Psoas muscle (tissue), 8 donors: Measurements from ENCODE around the gene TMC6. TPM values are rescaled to one million over a fixed set of nuclear protein-coding genes. Genes with fewer than 3 reads are reported as not detected.

Experiments used
- ATAC-seq, 4 donors: fragments of 200-7000 bp; cut with Tn5 transposase; one replicate each; pipeline ENCODE4 v1.9.1; 2020; ENCODE audit warnings: moderate library complexity in 3 of 4, mild to moderate bottlenecking in 2 of 4
- DNase-seq, 2 donors: peaks; one replicate each; pipeline ENCODE4 v3.0.0-alpha.2; 2020
- H3K27ac ChIP-seq: fragments of 200-600 bp; one replicate; pipeline ENCODE4 v1.8.0; 2022
- H3K27me3 ChIP-seq, 3 donors: fragments of 200-600 bp in 1 of 3; one replicate each; pipeline versions ENCODE4 v1.6.1 to v1.8.0; 2013 to 2022; ENCODE audit warnings: low read length in 2 of 3, mild to moderate bottlenecking in 2 of 3, moderate library complexity in 1 of 3; ENCODE audit not compliant: insufficient read depth in 3 of 3
- H3K36me3 ChIP-seq, 2 donors: fragments of 200-600 bp in 1 of 2; one replicate each; pipeline versions ENCODE4 v1.6.1 to v1.8.0; 2013 to 2022; ENCODE audit warnings: low read depth in 1 of 2, mild to moderate bottlenecking in 1 of 2, moderate library complexity in 1 of 2; ENCODE audit not compliant: insufficient read depth in 1 of 2
- H3K4me1 ChIP-seq: fragments of 200-600 bp; one replicate; pipeline ENCODE4 v1.8.0; 2022
- H3K4me3 ChIP-seq: fragments of 200-600 bp; one replicate; pipeline ENCODE4 v1.8.0; 2022; ENCODE audit warnings: mild to moderate bottlenecking
- H3K9me3 ChIP-seq: fragments of 200-600 bp; one replicate; pipeline ENCODE4 v1.8.0; 2022
- WGBS, 3 donors: extraction: QIAGEN DNeasy Blood & Tissue Kit; methylation state at CpG; one replicate each; pipeline versions ENCODE4 v1.1.6 to v1.1.7; 2013; 5-methylcytosine and 5-hydroxymethylcytosine counted together
- intact Hi-C, 2 donors: fragments of 100-400 bp; cut with DNase I; formaldehyde crosslinking; loops; one replicate each; pipeline versions ENCODE4 v1.11.0 to v1.14.2; 2022
- polyA plus RNA-seq, 3 donors: library from polyadenylated mRNA; stranded (reverse); fragments of 200-250 nt; gene quantifications; one replicate each; pipeline ENCODE4 v1.2.3, GENCODE V29; 2013
- total RNA-seq, 4 donors: library from RNA; stranded (reverse); fragmentation: NEBNext Ultra II Directional in 2 of 4; extraction: Animal tissue kit (Norgen Biotek cat#: 25700) in 2 of 4; gene quantifications; one replicate each; pipeline versions ENCODE4 v1.2.1 to v1.2.4, GENCODE V29; 2021 to 2023
- TF ChIP-seq, protein P1 (sequence below): fragments of 200-600 bp; IDR thresholded peaks from one replicate; pipeline ENCODE4 v1.8.0; 2022; ENCODE audit warnings: antibody characterized with exemption
- donor health status: healthy with polysubstance abuse.
- donor health status: DM: no; HTN: no; CAD: no; lungs with moderate emphysema.
- donor health status: Bipolar disorder and iron deficiency.
- donor health status: healthy.
- donor health status: DM: yes; HTN: yes; CAD: no.
- donor health status: DM: no; HTN: no; CAD: no.
- donor health status: DM: no; HTN: no; CAD: no.
- donor health status: DM: yes; HTN: yes; CAD: no.

Gene TMC6
- total and polyA plus RNA-seq, 7 donors = 2.7 to 11.0 (median 6.1) TPM

DNA sequence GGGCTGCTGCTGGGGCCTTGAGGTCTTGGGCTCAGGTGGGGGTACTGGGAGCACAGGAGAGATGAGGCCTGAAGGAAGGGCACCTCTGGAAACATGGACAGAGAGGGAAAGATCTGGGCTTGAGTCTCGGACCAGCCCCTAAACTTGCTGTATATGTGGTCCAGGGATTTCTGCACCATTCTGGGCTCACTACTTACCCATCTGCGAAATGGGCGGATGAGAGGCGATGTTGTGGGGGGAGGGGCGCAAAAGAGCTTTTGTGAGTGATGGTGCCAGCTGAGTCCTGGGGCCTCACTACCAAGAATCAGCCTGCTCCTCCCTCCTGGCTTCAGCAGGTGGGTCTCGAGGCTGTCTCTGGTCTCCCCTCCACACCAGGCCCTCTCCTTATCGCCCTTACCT lies 17.9 kb upstream of the TMC6 start:
- Histone ChIP-seq H3K9me3 (no peaks in the 10 kb centered on the region), H3K27ac (no peak overlapping the region), H3K4me3 (no peak overlapping the region), H3K36me3 (no peaks in the 10 kb centered on the region), H3K27me3 (no peaks in the 10 kb centered on the region), H3K4me1 (peaks cover 17% of the 10 kb centered on the region)
- no peak for DNase-seq
- intact Hi-C loops = no loop called here
- ATAC-seq = no peak
- 95 to 97% (median 96%) methylated on average over 7 of the region's 7 CpGs for WGBS, 3 donors
- TF ChIP-seq, protein P1, sequence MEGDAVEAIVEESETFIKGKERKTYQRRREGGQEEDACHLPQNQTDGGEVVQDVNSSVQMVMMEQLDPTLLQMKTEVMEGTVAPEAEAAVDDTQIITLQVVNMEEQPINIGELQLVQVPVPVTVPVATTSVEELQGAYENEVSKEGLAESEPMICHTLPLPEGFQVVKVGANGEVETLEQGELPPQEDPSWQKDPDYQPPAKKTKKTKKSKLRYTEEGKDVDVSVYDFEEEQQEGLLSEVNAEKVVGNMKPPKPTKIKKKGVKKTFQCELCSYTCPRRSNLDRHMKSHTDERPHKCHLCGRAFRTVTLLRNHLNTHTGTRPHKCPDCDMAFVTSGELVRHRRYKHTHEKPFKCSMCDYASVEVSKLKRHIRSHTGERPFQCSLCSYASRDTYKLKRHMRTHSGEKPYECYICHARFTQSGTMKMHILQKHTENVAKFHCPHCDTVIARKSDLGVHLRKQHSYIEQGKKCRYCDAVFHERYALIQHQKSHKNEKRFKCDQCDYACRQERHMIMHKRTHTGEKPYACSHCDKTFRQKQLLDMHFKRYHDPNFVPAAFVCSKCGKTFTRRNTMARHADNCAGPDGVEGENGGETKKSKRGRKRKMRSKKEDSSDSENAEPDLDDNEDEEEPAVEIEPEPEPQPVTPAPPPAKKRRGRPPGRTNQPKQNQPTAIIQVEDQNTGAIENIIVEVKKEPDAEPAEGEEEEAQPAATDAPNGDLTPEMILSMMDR = no peak

- TF ChIP-seq, protein P1 = no peak
- ATAC-seq (no peak), DNase-seq (peak in 1 of 2 donors; percentile 69)
- intact Hi-C loops = loop anchor here in 1 of 2 donors (5.0 kb wide), 1 partner anchor 37 kb away; no protein-coding TSS in a partner anchor
- H3K9me3 ChIP-seq = no peaks in the 10 kb centered on the region
- H3K4me3 ChIP-seq = no peak overlapping the region
- H3K27me3 ChIP-seq = no peaks in the 10 kb centered on the region
- 45 to 60% (median 50%) methylated on average over 14 to 18 of the region's 18 CpGs for WGBS, 3 donors
- no peak overlapping the region for H3K27ac ChIP-seq
- no peaks in the 10 kb centered on the region for H3K36me3 ChIP-seq
- peaks cover 27% of the 10 kb centered on the region for H3K4me1 ChIP-seq
Observed at GRCh38 chr17:78144736-78145641, 16.4 kb upstream of the TMC6 start.

DNA sequence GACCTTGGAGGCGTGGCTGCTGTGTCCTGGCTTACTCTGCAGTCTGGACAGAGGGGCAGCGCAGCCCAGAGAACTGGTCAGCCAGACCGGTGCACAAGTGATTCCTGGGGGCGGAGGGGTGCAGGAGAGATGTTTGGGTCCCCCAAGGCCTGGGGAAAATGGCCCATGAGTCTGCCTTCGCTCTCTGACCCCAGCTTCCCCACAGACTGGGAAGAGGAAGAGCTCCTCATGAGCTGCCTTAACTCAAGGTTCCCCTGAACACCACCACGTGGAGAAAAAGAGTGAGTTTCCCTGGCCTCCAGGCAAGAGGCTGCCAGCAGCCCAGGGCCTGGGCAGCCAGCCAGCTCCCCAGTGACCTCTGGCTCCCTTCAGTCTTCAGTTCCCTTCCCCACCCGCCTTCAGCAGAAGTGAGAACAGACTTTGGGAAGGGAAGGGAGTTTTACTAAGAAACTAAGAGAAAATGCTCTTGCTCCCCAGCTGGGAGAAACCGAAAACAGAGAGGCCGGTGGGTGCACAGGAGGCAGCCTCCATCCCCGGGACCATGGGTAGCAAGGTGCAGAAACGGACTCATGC lies 15.7 kb upstream of the TMC6 start:
- TF ChIP-seq, protein P1 = no peak
- no peaks in the 10 kb centered on the region for H3K9me3 ChIP-seq
- peaks cover 27% of the 10 kb centered on the region for H3K4me1 ChIP-seq
- DNase-seq = peak; percentile 78 to 84
- H3K27me3 ChIP-seq = no peaks in the 10 kb centered on the region
- WGBS, 3 donors = 48 to 52% (median 51%) methylated on average over 10 to 11 of the region's 11 CpGs
- peak overlapping the region; percentile 30 for H3K27ac ChIP-seq
- no peaks in the 10 kb centered on the region for H3K36me3 ChIP-seq
- H3K4me3 ChIP-seq = no peak overlapping the region
- intact Hi-C loops = loop anchor here in 1 of 2 donors (5.0 kb wide), 1 partner anchor 38 kb away; no protein-coding TSS in a partner anchor
- peak in 1 of 4 donors; percentile 33 for ATAC-seq

- TF ChIP-seq, protein P1 = no peak
- intact Hi-C loops = loop anchor here in 1 of 2 donors (5.0 kb wide), 1 partner anchor 39 kb away; no protein-coding TSS in a partner anchor
- DNase-seq (no peak), ATAC-seq (no peak)
- WGBS, 3 donors = 92 to 95% (median 94%) methylated on average over 21 of the region's 21 CpGs
- Histone ChIP-seq H3K36me3 (no peaks in the 10 kb centered on the region), H3K4me1 (peaks cover 27% of the 10 kb centered on the region), H3K27ac (peak overlapping the region; percentile 30), H3K27me3 (no peaks in the 10 kb centered on the region), H3K9me3 (no peaks in the 10 kb centered on the region), H3K4me3 (no peak overlapping the region)
Observed at GRCh38 chr17:78143214-78144146, 14.9 kb upstream of the TMC6 start.
